ENCODE results near the gene RFX8. TPM values are rescaled to one million over a fixed set of nuclear protein-coding genes. Genes with fewer than 3 reads are reported as not detected.
"Not testable (repeated sequence)": the region's sequence is repeated elsewhere in the genome, so short reads cannot be mapped to it uniquely, and the experiment has no call there.

Gene RFX8
- polyA plus RNA-seq (ENCODE audit: insufficient read length in 12 of 12): 1 to 10 TPM in 10 of 12 donors, not detected in 2; 1.5 to 4.2 (median 2.9) TPM
- long read RNA-seq, donor 1: 0 reads
- long read RNA-seq, donor 2: 0 reads
- long read RNA-seq, donor 3: 0 reads
- long read RNA-seq, donor 4, partial matches to known transcripts: 0 of 1 reads
- long read RNA-seq, donor 4, other reads (novel, unspliced or antisense): 0 of 1 reads
- long read RNA-seq, donor 5: 0 reads
- long read RNA-seq, donor 6: 0 reads
- long read RNA-seq, donor 7: 0 reads
- long read RNA-seq, donor 8: 0 reads
- long read RNA-seq, donor 9: 0 reads
- long read RNA-seq, donor 10: 0 reads
- long read RNA-seq, donor 11: 0 reads

GRCh38 chr2:101474731-101475384, at the start of gene RFX8:
Gene RFX8 (minus strand): TSS chr2:101475112. CDS start chr2:101466848, 8,264 bp downstream.
- DNase-seq: peak; percentile 34

DNA sequence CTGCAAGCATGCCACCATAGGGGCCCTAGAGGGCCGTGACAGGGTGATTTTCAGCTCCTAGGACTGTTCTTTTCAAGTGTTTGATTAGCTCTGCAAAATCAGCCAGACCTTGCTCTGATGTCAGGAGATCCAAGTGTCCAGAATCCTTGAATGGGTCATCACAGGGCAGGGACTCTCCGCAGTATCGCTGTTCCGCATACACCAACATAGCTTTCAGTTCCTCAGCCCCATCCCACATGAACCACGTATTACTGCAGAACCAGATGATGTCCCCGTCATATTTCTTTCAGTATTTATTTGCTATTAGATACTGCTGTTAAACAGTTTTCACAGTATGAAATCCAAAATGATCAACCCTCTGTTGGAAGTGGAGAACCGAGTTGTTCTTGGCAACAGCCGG, 46.6 kb upstream of the RFX8 start:
- DNase-seq: no peak

- DNase-seq: no peak
Measured at GRCh38 chr2:101520246-101520645, 45.3 kb upstream of the RFX8 start.

DNA sequence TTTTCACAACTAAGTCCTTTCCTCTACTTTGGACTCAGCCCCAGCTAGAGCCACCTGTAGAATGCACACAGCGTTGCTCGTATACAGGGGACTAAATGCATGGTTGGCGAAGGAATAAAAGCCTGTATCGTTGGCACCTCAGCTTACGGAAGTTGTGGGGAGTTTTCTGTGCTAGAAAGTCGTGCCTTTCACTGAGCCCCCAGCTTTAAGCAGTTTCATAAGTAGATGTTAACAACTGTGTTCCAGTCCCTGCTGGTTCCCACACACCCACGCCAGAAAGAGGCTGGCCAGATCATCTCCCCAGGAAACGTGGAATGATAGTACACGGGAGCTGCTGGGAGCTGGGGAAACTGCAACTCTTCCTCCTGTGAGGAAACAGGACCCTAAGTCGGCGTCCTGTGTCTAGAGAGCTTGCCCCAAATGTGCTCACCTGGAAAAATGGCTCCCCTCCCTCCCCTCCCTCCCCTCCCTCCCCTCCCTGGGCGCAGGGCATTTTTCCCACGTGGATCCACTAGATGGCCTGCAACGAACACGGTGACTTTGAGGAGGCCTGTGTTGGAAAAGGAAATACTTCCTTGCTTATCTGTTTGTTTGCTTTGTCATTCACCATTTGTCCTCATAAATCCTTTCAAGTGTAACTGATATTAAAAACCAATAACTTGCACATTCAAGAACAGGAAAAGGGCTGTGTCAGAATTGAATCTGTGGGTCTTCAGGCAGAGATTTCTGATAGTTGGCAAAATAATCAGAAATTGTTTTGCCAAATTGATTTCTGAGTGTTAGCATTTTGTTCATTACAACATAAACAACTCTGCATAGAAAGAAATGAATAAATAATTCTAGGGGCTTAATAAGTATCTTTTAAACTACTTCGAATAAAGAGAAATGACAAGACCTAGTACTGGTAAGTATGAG, 43.9 kb upstream of the RFX8 start:
- peak; percentile 46 for DNase-seq

GRCh38 chr2:101517758-101518271, 42.9 kb upstream of the RFX8 start:
- peak; percentile 38 for DNase-seq

DNA sequence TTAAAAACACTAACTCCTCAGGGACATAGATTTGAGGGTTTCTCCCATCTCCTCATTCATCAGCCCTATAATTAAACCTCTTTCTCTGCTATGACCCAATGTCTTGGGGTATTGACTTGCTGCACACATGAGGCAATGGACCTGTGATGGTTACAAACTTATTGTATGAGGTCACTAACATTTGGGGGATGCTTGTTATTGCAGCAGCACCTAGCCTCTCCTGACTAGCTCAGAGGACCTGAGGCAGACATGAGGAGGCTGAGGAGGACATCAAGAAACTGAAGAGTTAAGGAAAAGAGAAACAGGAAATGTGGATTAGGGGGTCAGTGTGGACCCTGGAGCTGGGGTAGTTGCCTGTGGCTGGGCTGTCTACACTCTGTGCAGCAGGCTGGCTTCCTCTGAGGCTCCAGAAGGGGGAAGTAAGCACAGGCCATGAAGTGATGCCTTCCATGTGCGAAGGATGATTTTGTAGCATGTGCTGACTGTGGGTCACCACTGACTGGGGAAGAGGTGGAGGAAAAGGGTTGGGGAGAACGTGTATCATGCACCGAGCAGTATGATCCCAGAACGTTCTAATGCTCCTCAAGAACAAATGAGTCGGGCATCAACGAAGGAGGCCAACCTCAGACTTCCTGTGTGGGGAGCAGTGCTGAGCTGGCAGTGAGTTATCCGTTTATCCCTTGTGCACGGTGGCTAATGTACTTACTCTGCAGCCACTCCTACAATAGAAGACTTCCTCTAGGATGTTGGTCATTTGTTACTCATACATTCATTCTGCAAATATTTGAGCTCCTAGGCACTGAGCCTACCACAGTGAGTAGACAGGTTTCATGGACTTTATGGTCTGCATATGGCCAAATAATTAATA, 42.1 kb upstream of the RFX8 start:
- DNase-seq: no peak

DNA sequence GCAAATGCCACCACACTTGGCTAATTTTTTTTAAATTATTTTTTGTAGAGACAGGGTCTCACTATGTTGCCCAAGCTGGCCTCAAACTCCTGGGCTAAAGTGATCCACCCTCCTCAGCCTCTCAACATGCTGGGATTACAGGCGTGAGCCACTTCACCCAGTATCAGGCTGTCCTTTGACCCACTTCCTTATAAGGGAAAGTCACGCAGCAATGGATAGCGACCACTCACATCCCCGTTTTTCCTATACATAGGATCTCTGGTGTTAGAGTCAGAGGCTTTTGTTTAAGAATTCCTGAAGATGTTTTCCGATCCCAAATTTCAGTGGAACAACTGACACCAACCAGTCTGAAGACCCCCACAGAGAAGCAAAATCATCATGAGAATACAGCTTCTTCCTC, 41.4 kb upstream of the RFX8 start:
- DNase-seq: no peak

- DNase-seq: peak; percentile 61
Measured at GRCh38 chr2:101515477-101515876, 40.6 kb upstream of the RFX8 start.

DNA sequence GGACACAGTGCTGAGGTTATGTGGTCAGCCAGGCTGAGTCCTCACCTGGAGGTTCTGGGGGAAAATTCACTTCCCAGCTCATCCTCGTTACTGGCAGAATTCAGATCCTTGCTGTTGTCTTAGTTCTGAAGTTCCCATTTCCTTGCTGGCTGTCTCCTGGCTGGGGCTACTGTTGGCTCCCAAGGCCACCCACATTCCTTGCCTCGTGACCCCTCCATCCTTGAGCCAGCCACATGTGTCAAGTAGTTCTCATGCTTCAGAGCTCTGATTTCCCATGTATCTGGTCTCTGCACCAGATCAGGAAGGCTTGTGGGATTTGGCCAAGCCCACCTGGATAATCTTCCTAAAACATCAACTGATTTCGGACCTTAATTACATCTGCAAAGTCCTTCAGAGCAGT, 38.1 kb upstream of the RFX8 start:
- DNase-seq: no peak

DNA sequence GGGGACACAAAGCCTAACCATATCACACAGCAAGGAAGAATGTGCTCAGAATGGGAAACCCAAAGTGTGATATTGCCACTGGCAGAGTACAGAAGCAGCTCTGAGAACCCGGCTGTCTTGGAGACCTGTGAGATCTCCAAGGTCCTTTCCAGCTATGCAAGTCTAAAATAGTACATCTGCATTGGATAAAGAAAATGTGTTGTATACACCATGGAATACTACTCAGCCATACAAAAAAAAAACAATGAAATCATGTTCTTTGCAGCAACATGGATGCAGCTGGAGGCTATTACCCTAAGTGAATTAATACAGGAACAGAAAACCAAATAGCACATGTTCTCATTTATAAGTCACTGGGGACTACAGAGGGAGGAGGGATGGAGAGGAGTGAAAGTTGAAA, 36.5 kb upstream of the RFX8 start:
- DNase-seq: no peak

DNA sequence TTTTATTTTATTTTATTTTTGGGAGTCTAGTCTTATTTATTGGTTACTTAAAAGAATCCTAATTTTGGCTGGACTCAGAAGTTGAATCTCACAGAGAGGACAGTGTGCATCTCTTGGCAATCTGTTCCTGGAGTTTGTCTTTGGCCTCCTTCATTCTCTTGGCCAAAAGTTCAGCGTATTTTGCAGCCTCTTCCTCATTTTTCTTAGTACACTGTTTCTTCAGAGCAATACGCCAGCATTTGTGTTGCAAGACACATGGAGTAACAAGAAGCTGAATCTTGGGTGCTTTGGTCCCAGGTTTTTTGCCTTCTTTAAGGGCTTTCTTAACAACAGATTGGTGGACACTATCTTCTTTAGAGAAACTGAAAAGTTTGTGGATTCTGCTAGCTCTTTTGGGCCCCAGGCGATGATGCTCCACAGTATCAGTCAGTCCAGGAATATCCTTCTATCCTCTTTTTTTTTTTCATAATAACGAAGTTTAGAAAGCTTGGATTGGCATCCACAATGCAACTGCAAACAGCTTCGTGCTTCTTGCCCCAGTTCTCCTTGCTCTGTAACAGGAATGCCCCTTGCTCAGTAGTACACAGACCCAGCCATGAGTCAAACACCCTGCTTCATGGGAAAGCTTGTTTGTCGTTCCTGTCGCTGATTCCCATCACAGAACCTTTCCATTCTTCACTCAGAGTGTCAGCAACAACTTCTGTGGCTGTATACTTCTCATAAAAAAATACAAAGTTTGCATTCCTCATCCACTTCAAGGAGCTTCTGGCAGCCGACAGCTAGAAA, 34.8 kb upstream of the RFX8 start:
- DNase-seq: peak; percentile 76

GRCh38 chr2:101508636-101509035, 33.7 kb upstream of the RFX8 start:
- DNase-seq: no peak

- DNase-seq: not testable (repeated sequence)
Measured at GRCh38 chr2:101505276-101505675, 30.4 kb upstream of the RFX8 start.

- not testable (repeated sequence) for DNase-seq
Measured at GRCh38 chr2:101504744-101505143, 29.8 kb upstream of the RFX8 start.

DNA sequence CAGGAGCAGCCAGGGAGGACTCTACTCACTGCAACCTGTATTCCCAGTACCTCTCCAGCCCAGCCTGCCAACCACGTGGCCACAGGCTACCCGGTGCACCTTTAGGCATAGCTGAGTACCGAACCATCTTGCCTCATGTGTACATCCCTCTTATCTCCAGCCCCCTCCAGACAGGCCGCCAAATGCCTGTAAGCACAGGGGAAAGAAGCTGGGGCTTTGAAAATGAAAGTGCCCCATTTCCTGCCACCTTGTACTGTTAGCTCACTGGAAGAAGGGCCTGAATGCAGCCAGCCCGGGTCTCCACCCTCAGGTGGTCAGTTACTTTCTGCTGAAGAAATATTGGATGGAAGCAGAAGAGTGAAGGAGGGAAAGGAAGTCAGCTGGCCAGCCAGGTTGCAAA, 27.2 kb upstream of the RFX8 start:
- no peak for DNase-seq

GRCh38 chr2:101501443-101501842, 26.5 kb upstream of the RFX8 start:
- no peak for DNase-seq

- DNase-seq: peak; percentile 43
Measured at GRCh38 chr2:101500860-101501259, 25.9 kb upstream of the RFX8 start.

- DNase-seq: peak; percentile 31
Measured at GRCh38 chr2:101500180-101500579, 25.3 kb upstream of the RFX8 start.

GRCh38 chr2:101496279-101496678, 21.4 kb upstream of the RFX8 start:
- DNase-seq: no peak

GRCh38 chr2:101492936-101493473, 18.1 kb upstream of the RFX8 start:
- no peak for DNase-seq

All from muscle of arm (tissue), 14 donors.